ENCODE data around the gene TMEM38B.
"Not testable (repeated sequence)": the region's sequence is repeated elsewhere in the genome, so short reads cannot be mapped to it uniquely, and the experiment has no call there.

GRCh38 chr9:105703638-105704037 is 9.3 kb downstream of the TMEM38B start:
- TF ChIP-seq CTCF (conservative IDR thresholded peaks at IDR 0.05; ENCODE audit: low read depth, low read length); EZH2 (IDR thresholded peaks at IDR 0.05; ENCODE audit: borderline replicate concordance, low read depth, low read length, poor library complexity, severe bottlenecking): not testable (repeated sequence)
